CD4-positive, alpha-beta T cell treated with Interferon gamma for 1 hour (primary cell): ENCODE results near the gene RBM20.
"Not testable (repeated sequence)": the region's sequence is repeated elsewhere in the genome, so short reads cannot be mapped to it uniquely, and the experiment has no call there.

Experiments
- DNase-seq: peaks from one replicate; pipeline ENCODE4 v3.0.0-alpha.2; 2020

RBM20 gene

DNA sequence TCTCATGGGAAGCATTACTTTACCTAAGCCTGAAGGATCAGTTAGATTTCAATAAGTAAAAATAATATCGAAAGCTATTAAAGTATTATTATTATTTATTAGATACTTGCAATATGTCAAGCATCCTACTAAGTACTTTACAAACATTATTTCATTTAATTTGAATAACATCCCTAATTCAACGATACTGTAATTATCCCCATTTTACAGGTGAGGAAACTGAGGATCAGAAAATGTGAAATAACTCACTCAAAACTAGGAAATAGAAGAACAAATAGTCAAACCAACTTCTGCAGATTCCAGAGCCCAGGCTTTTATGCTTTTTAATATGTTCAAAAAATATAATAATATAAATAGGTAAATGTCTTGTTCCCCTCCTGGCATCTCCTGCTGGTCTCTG is 217.3 kb downstream of the RBM20 start:
- no peak for DNase-seq

DNA sequence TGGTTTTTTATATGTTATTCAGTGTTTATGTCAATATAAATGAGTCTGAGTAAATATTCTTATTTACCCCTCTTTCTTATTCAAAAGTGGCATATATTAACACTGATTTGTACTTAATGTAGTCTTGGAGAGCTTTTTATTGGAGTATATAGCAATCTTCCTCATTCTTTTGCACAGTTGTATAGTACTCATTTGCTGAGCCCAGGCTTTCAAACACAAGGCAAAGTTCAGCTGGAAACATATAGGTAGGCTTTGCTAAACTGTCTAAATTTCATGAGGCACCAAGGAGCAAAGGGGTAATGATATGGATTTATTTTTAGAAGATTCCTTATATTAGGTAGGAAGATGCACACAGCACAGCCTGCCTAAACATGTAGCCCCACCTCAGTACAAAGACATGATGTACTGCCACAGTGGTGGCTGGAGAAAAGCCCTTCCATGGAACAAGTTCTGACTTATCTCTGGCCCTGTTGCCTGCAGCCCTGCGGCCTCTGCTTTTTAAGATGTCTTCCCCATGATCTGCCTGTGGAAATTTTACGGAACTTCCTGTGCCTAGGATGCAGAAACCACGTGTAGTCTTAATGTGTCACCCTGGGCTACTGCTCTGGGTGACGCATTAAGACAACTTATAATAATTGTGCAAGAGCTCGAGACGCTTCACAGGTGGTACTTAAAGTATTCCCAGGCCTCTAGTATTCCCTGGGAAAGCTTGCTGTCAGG is 218.0 kb downstream of the RBM20 start:
- peak; percentile 54 for DNase-seq

DNA sequence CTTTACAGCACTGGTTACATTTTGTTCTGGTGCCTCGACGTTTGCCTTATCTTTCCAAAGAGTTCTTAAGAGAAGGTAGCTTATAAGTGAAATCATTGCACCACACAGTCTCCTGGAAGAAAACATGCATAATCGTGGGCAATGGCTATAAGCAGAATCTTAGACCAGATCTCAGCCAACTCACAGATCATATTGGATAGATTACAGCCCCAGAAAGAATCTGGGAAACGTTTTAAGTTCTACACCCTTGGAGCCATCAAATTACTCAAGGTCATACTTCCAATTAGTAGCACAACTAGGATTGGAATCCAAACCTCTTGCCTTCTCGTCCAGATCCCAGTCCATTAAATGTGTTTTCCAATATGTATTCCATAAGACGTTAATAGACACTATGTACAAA is 218.8 kb downstream of the RBM20 start:
- no peak for DNase-seq

DNA sequence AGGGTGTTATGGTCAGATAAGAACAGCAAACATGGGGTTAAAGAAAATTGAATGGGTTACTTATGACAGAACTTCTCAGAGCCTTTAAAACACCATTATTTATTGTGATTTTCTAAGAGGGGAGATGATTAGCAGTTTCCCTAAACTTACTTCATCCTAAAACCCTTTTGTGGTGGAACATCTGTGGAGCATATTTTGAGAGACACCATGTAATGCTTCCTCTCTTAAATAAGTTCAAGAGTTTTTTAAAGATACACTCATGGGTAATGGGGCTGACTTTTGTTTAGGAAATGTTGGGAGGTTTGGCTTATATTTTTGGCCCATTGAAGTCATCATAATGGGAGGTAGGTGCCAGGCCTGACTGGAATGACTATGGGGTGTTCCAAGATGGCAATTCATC is 219.2 kb downstream of the RBM20 start:
- no peak for DNase-seq

DNA sequence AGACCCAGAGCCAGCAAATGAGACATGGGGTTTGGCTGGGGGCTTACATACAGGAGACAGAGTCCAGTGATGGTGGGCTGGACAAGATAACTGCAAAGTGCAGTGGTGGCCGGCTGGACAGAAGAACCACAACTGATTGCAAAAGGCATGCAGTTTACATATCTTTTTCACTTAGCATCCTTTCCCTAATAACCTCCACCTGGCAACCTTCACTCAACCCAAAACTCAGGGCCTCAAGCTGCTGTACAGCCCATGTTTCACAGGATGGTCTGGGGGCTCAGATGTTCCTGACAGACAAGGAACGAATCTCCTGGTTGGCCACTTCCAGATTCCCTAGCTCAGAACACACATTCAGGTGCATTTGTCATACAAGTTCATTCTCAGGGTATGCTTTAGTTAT is 219.8 kb downstream of the RBM20 start:
- no peak for DNase-seq

DNA sequence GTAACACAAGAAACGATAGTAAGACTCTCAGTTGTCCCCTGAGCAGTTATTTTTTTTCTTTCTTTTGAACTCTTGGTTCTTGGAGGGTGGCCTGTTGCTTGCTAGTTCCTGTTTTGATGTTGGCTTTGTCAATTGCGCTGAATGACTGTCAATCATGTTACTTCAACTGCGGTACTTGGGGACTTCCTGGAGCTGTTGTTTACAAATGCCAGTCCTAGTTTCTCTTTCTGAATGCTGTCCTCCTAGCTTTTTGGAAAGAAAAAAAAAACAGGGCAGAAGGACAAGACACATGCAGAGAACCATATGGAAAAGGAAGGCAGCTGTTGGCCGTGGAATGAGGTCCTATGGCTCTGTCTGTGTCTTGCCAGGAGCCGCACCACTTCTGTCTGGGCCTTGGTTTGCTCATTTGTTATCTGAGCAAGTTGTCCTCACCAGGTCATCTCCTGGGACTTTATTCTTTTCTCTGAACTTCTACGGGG is 220.6 kb downstream of the RBM20 start:
- peak; percentile 75 for DNase-seq

DNA sequence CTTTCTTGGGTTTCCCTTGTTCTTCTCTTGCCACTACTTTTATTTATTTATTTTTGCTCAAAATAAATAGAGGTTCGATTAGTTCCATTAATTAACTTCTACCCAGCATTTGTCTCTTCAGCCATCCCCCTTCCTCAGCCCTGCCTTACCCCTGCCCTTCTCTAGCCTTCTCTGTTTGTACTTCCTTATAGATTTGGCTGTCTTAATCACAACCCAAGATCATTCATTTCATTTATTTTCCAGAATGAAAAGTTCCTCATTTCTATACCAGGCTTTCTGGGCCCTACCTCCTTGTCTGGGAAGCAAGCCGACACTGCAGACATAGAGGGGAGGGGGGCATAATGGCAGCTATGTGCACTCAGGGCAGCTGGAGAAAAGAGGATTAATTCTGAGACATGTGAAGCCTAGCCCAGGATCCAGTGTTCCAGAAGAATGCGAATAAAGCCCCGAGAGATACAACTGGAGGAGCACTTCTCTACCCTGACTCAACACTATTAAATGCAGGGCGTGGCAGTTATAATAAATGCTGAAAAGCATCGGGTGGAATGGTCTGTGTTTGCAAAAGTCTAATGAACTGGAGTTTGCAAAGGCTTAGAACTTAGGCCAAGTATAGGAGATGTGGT is 221.2 kb downstream of the RBM20 start:
- no peak for DNase-seq

DNA sequence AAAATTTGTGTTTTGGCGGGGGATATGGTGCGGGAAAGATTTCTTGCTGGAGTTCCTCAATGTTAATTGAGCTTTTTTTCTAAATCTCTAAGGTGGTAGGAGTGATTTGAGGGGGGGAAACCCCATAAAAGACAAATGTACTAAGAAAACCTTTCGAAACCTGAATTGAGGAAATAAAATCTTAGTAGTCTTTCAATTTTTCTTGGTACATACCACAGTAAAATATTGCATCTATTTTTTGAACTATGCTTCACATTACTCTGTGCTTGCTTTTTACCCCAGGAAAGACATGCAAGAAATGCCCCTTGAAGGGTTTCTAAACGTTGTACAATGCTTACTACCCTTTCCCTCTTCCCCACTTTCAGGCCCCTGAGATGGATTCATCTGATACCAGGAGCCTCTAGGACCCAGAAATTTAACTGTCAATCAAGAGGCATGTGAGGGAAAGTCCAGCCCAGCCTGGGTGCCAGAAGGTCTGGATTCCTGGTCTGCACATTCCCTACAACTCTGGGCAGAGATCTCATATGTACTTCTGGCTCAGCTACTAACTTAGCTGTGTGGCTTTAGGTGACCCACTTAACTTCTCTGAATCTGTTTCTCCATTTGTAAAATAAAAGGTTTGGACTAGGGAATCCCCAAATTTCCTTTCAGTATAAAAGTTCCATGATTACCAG is 221.8 kb downstream of the RBM20 start:
- DNase-seq, result no peak

DNA sequence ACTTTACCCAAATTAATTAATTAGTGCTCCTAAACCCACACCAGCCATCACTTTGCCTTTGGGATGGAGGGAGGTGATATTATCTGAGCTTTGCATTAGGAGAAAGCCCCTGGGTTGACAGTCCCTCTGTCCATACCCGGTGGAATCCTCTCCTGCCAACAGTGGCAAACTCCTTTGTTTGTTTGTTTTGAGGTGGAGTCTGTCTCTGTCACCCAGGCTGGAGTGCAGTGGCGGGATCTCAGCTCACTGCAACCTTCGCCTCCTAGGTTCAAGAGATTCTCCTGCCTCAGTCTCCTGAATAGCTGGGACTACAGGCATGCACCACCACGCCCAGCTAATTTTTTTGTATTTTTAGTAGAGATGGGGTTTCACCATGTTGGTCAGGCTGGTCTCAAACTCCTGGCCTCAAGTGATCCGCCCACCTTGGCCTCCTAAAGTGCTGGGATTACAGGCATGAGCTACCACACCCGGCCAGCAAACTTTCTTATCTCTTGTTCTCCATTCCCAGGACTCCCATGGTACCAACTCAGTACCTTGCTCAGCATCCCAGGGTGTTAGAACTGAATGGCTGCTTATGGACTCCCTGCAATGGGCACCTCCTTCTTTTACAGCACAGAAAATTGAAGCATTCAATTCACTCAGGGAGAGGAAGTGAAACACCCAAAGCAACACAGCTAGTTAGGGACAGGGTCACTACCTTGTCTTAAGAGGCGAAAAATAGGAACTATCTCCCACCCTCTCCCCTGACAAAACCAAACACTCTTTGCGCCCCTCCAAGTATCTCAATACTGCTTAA is 223.1 kb downstream of the RBM20 start:
- DNase-seq, result not testable (repeated sequence)

DNA sequence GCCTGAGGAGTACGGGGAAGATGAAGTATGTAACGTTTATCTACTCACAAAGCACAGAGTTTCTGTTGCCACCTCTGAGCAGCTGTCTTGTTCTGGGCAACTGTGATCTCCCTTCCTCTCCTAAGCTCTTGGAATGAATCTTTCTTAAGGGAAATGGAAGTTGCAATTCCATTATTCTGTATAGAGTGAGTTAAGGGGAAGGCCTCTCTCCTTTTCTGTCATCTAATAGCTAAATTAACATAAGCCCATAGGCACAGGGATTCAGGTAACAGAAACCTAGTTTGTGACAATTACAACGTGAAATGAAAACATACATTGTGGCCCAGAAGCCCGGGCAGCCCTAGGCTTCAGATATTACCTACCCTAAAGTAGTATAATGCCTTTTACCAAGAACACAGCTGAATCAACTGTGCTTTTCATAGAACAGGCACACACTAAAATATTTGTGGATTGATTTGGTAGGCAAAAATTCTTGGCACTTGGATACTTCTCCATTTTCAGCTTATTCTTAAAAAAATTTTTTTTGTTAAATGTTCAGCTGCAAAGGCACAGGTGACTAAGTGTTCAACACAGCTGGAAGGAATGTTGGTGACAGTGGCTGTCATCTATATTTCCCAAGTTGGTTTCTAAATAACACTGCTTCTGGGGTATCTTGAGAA is 223.8 kb downstream of the RBM20 start:
- DNase-seq, result no peak

DNA sequence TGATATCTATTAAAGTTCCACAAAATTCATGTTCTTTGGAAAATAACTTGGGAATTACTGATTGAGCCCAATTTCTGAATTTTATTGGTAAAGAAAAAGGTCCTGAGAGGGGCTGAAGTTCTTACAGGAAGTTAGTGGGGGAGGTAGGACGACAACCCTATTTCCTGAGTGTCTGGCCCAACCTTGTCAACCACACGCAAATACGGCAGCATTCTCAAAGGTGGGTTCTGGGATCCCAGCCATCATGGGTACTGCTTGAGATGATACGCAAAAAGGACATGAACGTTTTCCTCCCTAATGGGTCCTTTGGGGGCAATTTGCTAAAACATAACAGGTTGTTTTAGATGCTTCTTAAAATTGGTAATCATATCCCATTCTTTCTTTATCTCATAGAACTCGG is 224.8 kb downstream of the RBM20 start:
- peak; percentile 74 for DNase-seq

DNA sequence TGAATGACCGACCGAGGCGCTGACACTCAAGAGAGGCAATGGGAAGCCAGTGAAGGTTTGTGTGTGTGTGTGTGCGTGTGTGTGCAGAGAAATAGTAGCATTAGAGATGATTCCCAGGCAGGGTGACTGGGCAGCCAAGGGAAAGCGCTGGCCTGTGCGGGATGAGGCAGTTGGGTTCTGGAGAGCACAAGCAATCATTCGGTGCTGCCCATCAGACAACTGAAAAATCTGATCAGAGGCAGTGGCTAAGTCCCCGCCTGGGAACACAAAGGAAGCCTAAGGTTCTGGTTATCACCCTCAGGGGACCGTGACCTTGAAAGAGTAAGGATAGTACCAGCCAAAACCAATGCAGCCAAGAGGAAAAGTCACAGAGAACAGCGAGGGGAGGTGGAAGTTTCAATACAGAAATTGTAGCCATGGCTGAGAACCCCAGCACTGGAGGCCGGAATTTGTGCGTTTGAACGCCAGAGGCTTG is 226.7 kb downstream of the RBM20 start:
- DNase-seq, result no peak

DNA sequence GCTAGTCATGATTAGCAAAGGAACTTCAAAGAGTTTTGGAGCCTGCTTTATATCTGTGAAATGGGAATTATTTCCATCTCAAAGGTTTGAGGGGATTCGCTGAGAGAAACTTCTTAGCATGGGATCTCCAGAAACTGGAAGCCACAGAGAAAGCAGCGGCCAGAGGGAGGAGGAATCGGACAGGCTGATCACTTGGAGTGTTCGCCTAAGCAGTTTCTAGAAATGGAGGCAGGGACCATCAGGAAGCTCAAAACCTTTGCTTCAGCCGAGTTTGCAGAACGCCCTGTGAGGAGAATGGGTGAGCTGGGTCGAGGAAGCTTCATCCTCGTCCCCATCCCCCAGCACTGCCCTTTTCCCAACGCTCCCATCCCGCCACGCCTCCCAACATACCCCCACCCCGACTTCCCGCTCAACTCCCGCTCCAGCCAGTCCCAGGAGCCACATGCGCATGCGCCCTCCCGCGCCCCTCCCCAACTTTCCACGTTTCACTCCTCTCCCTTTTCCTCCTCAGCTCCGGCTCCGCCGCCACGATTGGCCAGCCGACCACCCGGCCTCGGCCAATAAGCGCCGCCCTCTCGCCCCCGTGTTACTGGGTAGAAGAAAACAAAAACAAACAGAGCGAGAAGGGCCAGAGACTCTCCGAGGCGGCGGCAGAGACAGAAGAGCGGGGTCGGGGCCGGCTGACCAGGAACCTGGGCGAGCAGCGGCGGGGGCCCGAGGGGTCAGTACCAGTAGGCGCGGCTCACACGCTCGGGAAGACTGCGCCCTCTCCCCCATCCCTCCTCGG is 227.4 kb downstream of the RBM20 start, which contains the start of gene PDCD4:
Gene PDCD4 (plus strand): TSS at position 631 of the 787 bp plus-strand sequence. CDS start 4,100 bp downstream, outside the sequence.
- peak; percentile 96 for DNase-seq

DNA sequence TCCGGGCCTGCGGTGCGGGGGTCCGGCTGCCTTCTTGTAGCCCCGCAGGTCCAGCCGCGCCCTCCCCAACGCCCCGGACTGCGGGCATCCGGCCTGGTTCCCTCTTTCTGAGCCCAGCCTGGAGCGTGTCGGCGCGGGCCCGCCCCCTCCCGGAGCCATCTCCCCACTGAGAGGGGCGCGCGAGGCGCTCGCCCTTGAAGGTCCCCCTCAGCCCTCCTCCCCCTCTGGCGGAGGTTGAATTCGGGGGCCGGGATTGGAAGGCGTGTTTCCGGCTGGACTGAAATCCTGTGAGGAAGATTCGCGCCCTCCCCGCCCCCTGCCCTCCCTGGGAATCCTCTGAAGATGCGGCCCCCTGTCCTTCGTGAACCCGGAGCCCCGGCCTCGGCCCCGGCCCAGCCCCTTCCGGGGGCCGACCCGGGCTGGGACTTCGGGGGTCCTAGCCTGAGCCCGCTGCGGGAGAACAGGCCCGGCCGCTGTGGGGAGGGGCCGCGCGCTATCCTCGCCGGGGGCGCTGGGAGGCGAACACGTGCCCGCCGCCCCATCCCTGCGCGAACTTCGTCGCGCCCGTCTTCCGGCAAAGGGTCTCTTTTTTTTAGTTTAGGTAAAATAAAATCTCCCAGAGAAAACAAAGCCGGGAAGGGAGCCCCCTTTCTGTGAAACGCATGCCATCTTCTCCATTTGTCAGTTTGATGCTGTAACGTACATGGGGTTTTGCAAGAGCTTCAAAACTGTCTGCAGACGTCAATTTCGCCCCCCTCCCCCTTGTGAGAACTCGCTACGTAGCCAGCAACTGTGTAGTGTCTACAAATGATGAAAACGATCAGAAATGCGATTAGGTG is 228.2 kb downstream of the RBM20 start:
- DNase-seq, result peak; percentile 91

DNA sequence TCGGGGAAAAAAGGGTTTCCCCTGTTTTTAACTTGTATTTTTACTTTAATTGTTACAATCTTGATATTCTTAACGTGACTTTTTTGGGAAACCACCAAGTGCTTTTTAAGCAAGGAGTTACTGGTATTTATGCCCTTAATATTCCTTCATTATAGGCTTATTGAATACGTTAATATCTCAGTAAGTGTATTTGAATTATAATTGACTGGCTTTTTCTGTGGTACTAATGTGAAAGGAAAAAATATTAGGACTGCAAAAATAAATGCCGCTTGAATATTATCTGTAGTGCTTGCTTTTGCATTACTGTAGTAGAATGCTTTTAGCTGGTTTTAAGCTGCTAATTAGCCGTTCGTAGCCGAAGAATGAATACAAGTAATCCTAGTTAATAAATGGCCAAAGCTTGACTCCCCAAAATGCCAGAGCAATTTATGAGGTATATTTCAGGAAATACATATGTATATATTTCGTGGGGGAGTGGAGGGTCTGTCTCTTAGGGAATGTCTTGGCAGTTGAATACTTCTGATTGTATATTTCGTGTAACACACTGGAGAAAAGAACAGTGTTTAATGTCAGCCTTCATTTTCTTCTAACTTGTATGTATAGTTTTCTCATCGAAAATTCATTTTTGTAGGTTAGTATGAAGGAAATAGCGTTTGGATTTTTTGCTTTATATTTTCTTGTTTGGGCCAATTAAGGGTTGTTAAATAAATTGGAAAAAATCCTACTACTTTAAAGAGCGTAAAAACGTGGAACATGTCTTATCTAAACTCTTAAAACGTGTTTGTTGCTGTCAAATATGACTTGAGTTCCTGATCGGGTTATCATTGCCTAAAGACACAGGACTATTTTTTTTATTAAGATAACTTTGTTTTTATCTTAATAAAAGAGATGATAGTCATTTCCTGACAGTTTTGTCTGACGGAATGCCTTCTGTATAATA is 229.1 kb downstream of the RBM20 start:
- no peak for DNase-seq

DNA sequence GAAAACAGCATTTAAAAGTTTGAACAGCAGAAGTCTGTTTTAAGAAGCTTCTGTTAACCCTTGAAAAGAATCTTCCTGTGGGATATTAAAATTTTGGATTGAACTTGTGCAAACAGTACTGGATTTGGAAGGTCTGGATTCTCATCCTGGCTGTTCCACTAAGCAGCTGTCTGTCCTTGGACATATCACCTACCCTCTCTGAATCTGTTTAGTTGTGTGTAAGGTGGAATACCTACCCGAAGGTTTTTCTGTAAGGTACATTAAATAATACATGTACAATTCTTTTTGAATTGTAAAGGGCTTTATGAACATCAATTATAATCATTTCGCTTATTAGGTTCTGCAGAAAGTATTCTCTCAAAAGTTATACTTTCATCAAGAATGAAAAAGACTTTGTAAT is 229.8 kb downstream of the RBM20 start:
- no peak for DNase-seq

DNA sequence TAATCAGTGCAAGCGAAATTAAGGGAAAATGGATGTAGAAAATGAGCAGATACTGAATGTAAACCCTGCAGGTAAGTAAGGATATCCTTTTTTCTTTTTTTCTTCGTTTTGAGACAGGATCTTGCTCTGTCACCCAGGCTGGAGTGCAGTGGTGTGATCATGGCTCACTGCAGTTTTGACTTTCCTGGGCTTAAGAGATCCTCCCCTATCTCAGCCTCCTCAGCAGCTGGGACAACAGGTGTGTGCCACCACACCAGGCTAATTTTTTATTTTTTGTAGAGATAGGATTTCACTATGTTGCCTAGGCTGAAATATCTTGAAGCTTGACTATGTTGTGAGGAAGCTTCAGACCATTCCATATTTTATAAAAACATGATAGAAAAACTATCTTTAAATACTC is 231.9 kb downstream of the RBM20 start:
- no peak for DNase-seq

DNA sequence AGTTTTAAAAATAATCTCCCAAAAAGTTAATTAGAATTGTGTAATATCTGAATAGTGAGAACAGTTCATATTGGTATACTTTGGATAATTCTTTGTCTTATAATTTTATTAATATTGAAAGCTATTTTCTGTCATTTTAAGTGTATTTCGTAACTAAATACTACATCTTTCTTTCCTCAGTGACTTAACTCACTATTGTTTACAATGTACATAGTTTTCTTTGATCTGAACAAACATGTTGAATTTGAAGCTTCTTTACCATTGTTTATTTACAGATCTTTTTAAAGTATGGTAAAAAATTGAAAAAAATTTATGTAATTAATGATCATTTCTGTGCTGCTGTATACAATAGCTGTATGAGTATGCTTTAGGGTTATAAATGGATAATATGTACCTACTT is 232.7 kb downstream of the RBM20 start:
- DNase-seq, result no peak

DNA sequence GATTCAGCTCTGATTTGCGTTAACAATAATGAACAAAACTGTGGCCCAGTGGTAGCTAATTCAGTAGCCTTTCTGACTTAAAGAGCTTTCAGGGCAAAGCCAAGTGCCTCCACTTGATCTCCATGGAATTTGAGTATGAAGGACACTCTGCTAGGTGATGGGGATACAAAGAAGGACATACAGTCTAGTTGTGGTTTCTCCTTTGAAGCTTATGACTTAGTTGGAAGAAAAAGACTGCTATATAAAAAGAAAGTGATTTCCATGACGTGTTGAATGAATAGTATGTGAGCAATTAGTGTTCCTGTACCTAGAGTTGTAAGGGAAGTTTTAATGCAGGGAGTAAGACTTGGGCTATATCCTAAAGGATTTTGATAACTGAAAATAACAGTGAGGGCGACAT is 235.9 kb downstream of the RBM20 start:
- no peak for DNase-seq
